Measurements from ENCODE around the gene DIS3L2. TPM values are rescaled to one million over a fixed set of nuclear protein-coding genes. Genes with fewer than 3 reads are reported as not detected.

DIS3L2 gene
- total and polyA plus RNA-seq, 2 of the 8 experiments (the other 6 are each of a cell fraction or from before 2014, with no cell fraction given) = 11.5 to 21.6 TPM

GRCh38 chr2:232235716-232236115, 274.2 kb downstream of the DIS3L2 start:
- Histone ChIP-seq H4K20me1 (replicated peaks in 1 of 2; ENCODE audit: control insufficient read depth in 1 of 2, insufficient read depth in 2 of 2, low read length in 2 of 2) (no peaks in the 10 kb centered on the region), H3K9me3 (ENCODE audit: insufficient read depth in 2 of 2, low read depth in 1 of 2, low read length in 1 of 2) (no peaks in the 10 kb centered on the region), H2AFZ (ENCODE audit: low read length) (no peak overlapping the region), H2AK5ac (ENCODE audit: low read depth, low read length) (no peak overlapping the region), H3K4me2 (ENCODE audit: insufficient read depth in 1 of 2, low read depth in 2 of 2, low read length in 2 of 2) (no peak overlapping the region), H2BK15ac (ENCODE audit: low read length) (no peak overlapping the region), H2BK120ac (replicated peaks; ENCODE audit: low read depth, low read length) (no peak overlapping the region), H3K4me3 (ENCODE audit: extremely low read depth in 1 of 4, insufficient read depth in 2 of 4, low read depth in 3 of 4, low read length in 4 of 4) (no peak overlapping the region), H3K79me2 (ENCODE audit: control insufficient read depth in 1 of 2, insufficient read depth in 2 of 2, low read length in 2 of 2) (no peaks in the 10 kb centered on the region), H4K91ac (replicated peaks; ENCODE audit: insufficient read length, low read length) (no peak overlapping the region), H3K56ac (replicated peaks; ENCODE audit: insufficient read length, low read depth, low read length) (no peak overlapping the region), H2BK5ac (ENCODE audit: low read depth, low read length) (no peak overlapping the region), H3K36me3 (ENCODE audit: control insufficient read depth in 2 of 4, insufficient read depth in 4 of 4, low read length in 3 of 4) (no peaks in the 10 kb centered on the region), H3K14ac (ENCODE audit: insufficient read length) (no peak overlapping the region), H4K8ac (ENCODE audit: extremely low read depth, insufficient read depth, low read length) (no peak overlapping the region), H3K23ac (ENCODE audit: insufficient read length) (no peak overlapping the region), H3K4ac (replicated peaks; ENCODE audit: insufficient read length, low read depth, low read length) (no peak overlapping the region), H2BK12ac (ENCODE audit: low read depth, low read length) (no peak overlapping the region), H3K79me1 (ENCODE audit: low read depth, low read length) (no peaks in the 10 kb centered on the region), H3K9ac (replicated peaks in 1 of 4; ENCODE audit: extremely low read depth in 1 of 4, low read depth in 3 of 4, low read length in 3 of 4) (no peak overlapping the region), H3K18ac (ENCODE audit: extremely low read depth, low read length) (no peak overlapping the region), H3K27ac (ENCODE audit: low read depth, low read length) (no peak overlapping the region), H3K23me2 (ENCODE audit: low read depth, low read length) (no peaks in the 10 kb centered on the region), H2BK20ac (ENCODE audit: low read length) (no peak overlapping the region), H3K4me1 (replicated peaks in 1 of 4; ENCODE audit: control insufficient read depth in 3 of 4, insufficient read depth in 4 of 4, low read length in 3 of 4) (peaks cover 5 to 12% (median 8%) of the 10 kb centered on the region in 4 experiments), H4K5ac (ENCODE audit: insufficient read length, low read depth, low read length) (no peak overlapping the region), H3K27me3 (replicated peaks in 1 of 4; ENCODE audit: control insufficient read depth in 3 of 4, extremely low read depth in 1 of 4, insufficient read depth in 3 of 4, low read length in 3 of 4) (no peaks in the 10 kb centered on the region)
- POLR2A ChIA-PET (ENCODE audit: partially characterized antibody) = no interaction called here
- TF ChIP-seq BACH1 (IDR thresholded peaks at IDR 0.05; ENCODE audit: low read length) = no peak
- TF ChIP-seq RAD21 (IDR thresholded peaks at IDR 0.05 in 1 of 2, conservative IDR thresholded peaks at IDR 0.05 in 1 of 2; ENCODE audit: low read depth in 2 of 2, low read length in 2 of 2) = no peak
- TF ChIP-seq SP1 (IDR thresholded peaks at IDR 0.05; ENCODE audit: low read depth, low read length) = no peak
- peak; percentile 48 for FAIRE-seq
- CTCF ChIA-PET (ENCODE audit: partially characterized antibody) = interaction anchor here (0.6 to 2.0 kb wide), 7 partner anchors 9 to 327 kb away, joined by 3 to 8 read pairs (median 4); no protein-coding TSS in a partner anchor
- WGBS, 2 experiments (ENCODE audit: extremely low coverage in 1 of 2, insufficient coverage in 1 of 2, insufficient read length in 1 of 2, insufficient replicate concordance in 2 of 2, low coverage in 1 of 2, low lambda C conversion rate in 2 of 2, missing lambda C conversion rate in 1 of 2) = 76% methylated on average over 5 of the region's 5 CpGs; no CpG with 5 or more reads in 1 of the 2 experiments
- DNase-seq (ENCODE audit: low read depth in 1 of 2, low spot score in 2 of 2) = no peak

All from H1 (cell line).